PC-9 (cell line): ENCODE data around the gene ZFR. TPM values are rescaled to one million over a fixed set of nuclear protein-coding genes. Genes with fewer than 3 reads are reported as not detected.

Experiments used
- BruUV-seq: library from RNA; stranded (reverse); fragments of 400-500 nt; replicated peaks from 2 replicates; lab custom pipeline; 2021; lab: Mats Ljungman, UMichigan
- CTCF ChIA-PET: fragments of 300-600 bp; sonication (Branson Sonifier 250); formaldehyde crosslinking; loops from one replicate; lab custom pipeline; 2022; ENCODE audit warnings: antibody characterized with exemption; lab: Charles Lee
- POLR2A ChIA-PET: fragments of 300-600 bp; sonication (Branson Sonifier 250); formaldehyde crosslinking; loops from one replicate; lab custom pipeline; 2022; ENCODE audit warnings: antibody characterized with exemption; ENCODE audit not compliant: unreplicated experiment; lab: Charles Lee
- DNase-seq, 2 experiments: peaks; one replicate each; pipeline versions ENCODE4 v3.0.0 to v3.0.0-alpha.2; 2015 to 2022; ENCODE audit warnings: mixed read lengths in 1 of 2
- H2AFZ ChIP-seq: fragments of 200-600 bp; sonication (generic); 2 replicates; pipeline ENCODE4 v1.8.1; 2017; ENCODE audit warnings: antibody characterized with exemption
- H3F3A ChIP-seq: fragments of 200-600 bp; sonication (generic); 2 replicates; pipeline ENCODE4 v1.8.1; 2017; ENCODE audit warnings: antibody characterized with exemption, mild to moderate bottlenecking, low read depth; ENCODE audit not compliant: insufficient read depth
- H3K27ac ChIP-seq: fragments of 200-600 bp; sonication (generic); 2 replicates; pipeline ENCODE4 v1.6.1; 2016; ENCODE audit warnings: mixed run types
- H3K27me3 ChIP-seq: fragments of 200-600 bp; sonication (generic); 2 replicates; pipeline ENCODE4 v1.6.1; 2016; ENCODE audit warnings: low read depth, mixed run types; ENCODE audit not compliant: insufficient read depth
- H3K36me3 ChIP-seq: fragments of 200-600 bp; sonication (generic); 2 replicates; pipeline ENCODE4 v1.6.1; 2016; ENCODE audit warnings: low read depth, mixed run types
- H3K4me1 ChIP-seq: fragments of 200-600 bp; sonication (generic); replicated peaks from 2 replicates; pipeline ENCODE4 v1.6.1; 2016; ENCODE audit warnings: mixed run types; ENCODE audit not compliant: insufficient read depth
- H3K4me2 ChIP-seq: fragments of 200-600 bp; sonication (generic); 2 replicates; pipeline ENCODE4 v1.6.1; 2017; ENCODE audit warnings: mixed run types
- H3K4me3 ChIP-seq: fragments of 200-600 bp; sonication (generic); 2 replicates; pipeline ENCODE4 v1.6.1; 2016; ENCODE audit warnings: mixed run types
- H3K79me2 ChIP-seq: fragments of 200-600 bp; sonication (generic); 2 replicates; pipeline ENCODE4 v1.6.1; 2017; ENCODE audit warnings: low read depth, mixed run types
- H3K9me2 ChIP-seq: fragments of 200-600 bp; sonication (generic); 2 replicates; pipeline ENCODE4 v1.8.1; 2017; ENCODE audit warnings: mild to moderate bottlenecking; ENCODE audit not compliant: insufficient read depth
- H3K9me3 ChIP-seq: fragments of 200-600 bp; sonication (generic); 2 replicates; pipeline ENCODE4 v1.8.1; 2016; ENCODE audit warnings: low read depth; ENCODE audit not compliant: insufficient read depth
- H4K20me1 ChIP-seq: fragments of 200-600 bp; sonication (generic); 2 replicates; pipeline ENCODE4 v1.8.1; 2017; ENCODE audit not compliant: insufficient read depth
- CTCF ChIP-seq: fragments of 200-600 bp; sonication (generic); conservative IDR thresholded peaks from 2 replicates; pipeline ENCODE4 v1.6.1; 2017; ENCODE audit warnings: mixed run types, antibody characterized with exemption, mild to moderate bottlenecking, moderate library complexity
- EZH2 ChIP-seq: fragments of 200-600 bp; sonication (generic); IDR thresholded peaks from 2 replicates; pipeline ENCODE4 v1.8.0; 2017; ENCODE audit warnings: antibody characterized with exemption, low read depth
- intact Hi-C: fragments of 100-400 bp; cut with micrococcal nuclease; formaldehyde crosslinking; loops from one replicate; pipeline ENCODE4 v1.10.0; 2022; ENCODE audit not compliant: unreplicated experiment
- total RNA-seq: library from RNA; stranded (reverse); gene quantifications from 2 replicates; pipeline ENCODE4 v1.2.3, GENCODE V29; 2021

Gene ZFR
- total RNA-seq, 1 experiment from 2014 or later, result 69.2 TPM

- peaks cover 10% of the 10 kb centered on the region; the same call in 1 of the 2 replicates for H3F3A ChIP-seq
- no peak for DNase-seq
- H3K36me3 ChIP-seq, result peaks cover 67% of the 10 kb centered on the region
- CTCF ChIA-PET, result no interaction called here
- no peak overlapping the region for H3K4me3 ChIP-seq
- intact Hi-C loops, result loop anchor here (5.0 kb wide), 1 partner anchor 33 kb away; no protein-coding TSS in a partner anchor
- H3K27ac ChIP-seq, result no peak overlapping the region
- no peak overlapping the region for H3K4me2 ChIP-seq
- no peaks in the 10 kb centered on the region for H3K4me1 ChIP-seq
- H3K9me2 ChIP-seq, result no peaks in the 10 kb centered on the region
- POLR2A ChIA-PET, result no interaction called here
- no TSS peak for BruUV-seq
- H3K79me2 ChIP-seq, result no peaks in the 10 kb centered on the region
- H2AFZ ChIP-seq, result no peak overlapping the region
- H4K20me1 ChIP-seq, result peaks cover 23% of the 10 kb centered on the region; the same call in 1 of the 2 replicates
- no peak for TF ChIP-seq CTCF
- H3K27me3 ChIP-seq, result no peaks in the 10 kb centered on the region
- H3K9me3 ChIP-seq, result no peaks in the 10 kb centered on the region
These were observed 59.9 kb downstream of the ZFR start for GRCh38 chr5:32384621-32385020.

- CTCF ChIA-PET, result no interaction called here
- peaks cover 10% of the 10 kb centered on the region; the same call in 1 of the 2 replicates for H3F3A ChIP-seq
- no peaks in the 10 kb centered on the region for H3K27me3 ChIP-seq
- TF ChIP-seq CTCF, result no peak
- TF ChIP-seq EZH2, result no peak
- no peak overlapping the region for H3K27ac ChIP-seq
- H3K4me1 ChIP-seq, result no peaks in the 10 kb centered on the region
- no peak overlapping the region for H3K4me3 ChIP-seq
- H3K36me3 ChIP-seq, result peaks cover 67% of the 10 kb centered on the region
- BruUV-seq, result no TSS peak
- intact Hi-C loops, result loop anchor here (5.0 kb wide), 1 partner anchor 34 kb away; no protein-coding TSS in a partner anchor
- DNase-seq, result no peak
- H3K4me2 ChIP-seq, result no peak overlapping the region
- no peaks in the 10 kb centered on the region for H3K79me2 ChIP-seq
- no peak overlapping the region for H2AFZ ChIP-seq
- no peaks in the 10 kb centered on the region for H3K9me3 ChIP-seq
- no peaks in the 10 kb centered on the region for H3K9me2 ChIP-seq
- POLR2A ChIA-PET, result no interaction called here
- peaks cover 25% of the 10 kb centered on the region; the same call in 1 of the 2 replicates for H4K20me1 ChIP-seq
These were observed 61.0 kb downstream of the ZFR start for GRCh38 chr5:32383586-32383985.

DNA sequence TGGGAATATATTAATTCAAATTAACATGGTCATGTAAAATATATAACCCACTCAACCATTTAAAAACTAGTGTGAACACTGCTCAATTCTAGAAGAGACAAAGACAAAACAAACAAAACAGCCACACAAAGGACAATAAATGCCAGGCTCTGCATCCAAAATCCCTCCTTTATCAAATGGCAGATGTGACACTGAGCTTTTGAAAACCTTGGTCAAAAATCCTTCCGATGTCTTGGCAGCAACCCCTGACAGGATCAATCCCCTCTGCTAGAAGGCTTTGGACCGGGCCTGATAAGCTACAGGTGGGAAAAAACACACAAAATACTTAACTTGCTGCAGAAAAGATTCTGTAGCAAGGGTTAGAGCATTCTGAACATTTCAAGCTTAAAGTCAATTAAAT, 61.5 kb downstream of the ZFR start:
- H3K9me2 ChIP-seq, result no peaks in the 10 kb centered on the region
- no peaks in the 10 kb centered on the region for H3K27me3 ChIP-seq
- H3K4me2 ChIP-seq, result no peak overlapping the region
- no peak for DNase-seq
- POLR2A ChIA-PET, result no interaction called here
- no TSS peak for BruUV-seq
- TF ChIP-seq CTCF (no peak), EZH2 (no peak)
- CTCF ChIA-PET, result interaction anchor here (1.0 kb wide), 1 partner anchor 207 kb away, joined by 3 read pairs; no protein-coding TSS in a partner anchor
- intact Hi-C loops, result loop anchor here (5.0 kb wide), 1 partner anchor 34 kb away; no protein-coding TSS in a partner anchor
- no peak overlapping the region for H3K27ac ChIP-seq
- H3K36me3 ChIP-seq, result peaks cover 64% of the 10 kb centered on the region
- no peaks in the 10 kb centered on the region for H3K9me3 ChIP-seq
- no peak overlapping the region for H3K4me3 ChIP-seq
- H3K79me2 ChIP-seq, result no peaks in the 10 kb centered on the region
- H3F3A ChIP-seq, result peaks cover 10% of the 10 kb centered on the region; the same call in 1 of the 2 replicates
- H4K20me1 ChIP-seq, result peaks cover 22% of the 10 kb centered on the region; the same call in 1 of the 2 replicates
- H3K4me1 ChIP-seq, result no peaks in the 10 kb centered on the region
- no peak overlapping the region for H2AFZ ChIP-seq
